Astrocyte (in vitro differentiated cells and primary cell): ENCODE data around the gene C10orf53. TPM values are rescaled to one million over a fixed set of nuclear protein-coding genes. Genes with fewer than 3 reads are reported as not detected.

Experiments
- DNase-seq: peaks from one replicate; pipeline ENCODE4 v3.0.0-alpha.2; 2010; ENCODE audit warnings: low read depth
- FAIRE-seq: peaks from 2 replicates; lab custom pipeline; 2011; peaks lifted over from hg19 to GRCh38; lab: Jason Lieb, UNC
- H2AFZ ChIP-seq: 2 replicates; pipeline ENCODE4 v1.6.0; 2012; ENCODE audit warnings: low read depth, low read length, inconsistent platforms
- H3K27ac ChIP-seq: 2 replicates; pipeline ENCODE4 v1.5.1; 2011; ENCODE audit warnings: low read depth, low read length, inconsistent platforms
- H3K27me3 ChIP-seq: 2 replicates; pipeline ENCODE4 v1.6.0; 2011; ENCODE audit warnings: low read length, inconsistent platforms; ENCODE audit not compliant: insufficient read depth
- H3K36me3 ChIP-seq: 2 replicates; pipeline ENCODE4 v1.5.1; 2011; ENCODE audit warnings: low read length, inconsistent platforms; ENCODE audit not compliant: insufficient read depth
- H3K4me1 ChIP-seq: 2 replicates; pipeline ENCODE4 v1.5.1; 2011; ENCODE audit warnings: low read length, inconsistent platforms; ENCODE audit not compliant: insufficient read depth
- H3K4me2 ChIP-seq: 2 replicates; pipeline ENCODE4 v1.6.0; 2012; ENCODE audit warnings: low read length, inconsistent platforms
- H3K4me3 ChIP-seq: 2 replicates; pipeline ENCODE4 v1.5.1; 2011; ENCODE audit warnings: low read depth, mild to moderate bottlenecking, low read length, inconsistent platforms; ENCODE audit not compliant: insufficient read depth
- H3K79me2 ChIP-seq: 2 replicates; pipeline ENCODE4 v1.6.0; 2012; ENCODE audit warnings: mild to moderate bottlenecking, low read length, inconsistent platforms; ENCODE audit not compliant: insufficient read depth
- H3K9ac ChIP-seq: 2 replicates; pipeline ENCODE4 v1.6.0; 2012; ENCODE audit warnings: mild to moderate bottlenecking, low read length, inconsistent platforms
- H3K9me3 ChIP-seq: 2 replicates; pipeline ENCODE4 v1.5.1; 2012; ENCODE audit warnings: low read depth, mild to moderate bottlenecking, low read length, inconsistent platforms; ENCODE audit not compliant: insufficient read depth
- H4K20me1 ChIP-seq: 2 replicates; pipeline ENCODE4 v1.6.0; 2012; ENCODE audit warnings: low read length, inconsistent platforms; ENCODE audit not compliant: insufficient read depth
- H3K27ac Mint-ChIP-seq: one replicate; pipeline ENCODE4 v1.8.0; 2021; ENCODE audit warnings: mild to moderate bottlenecking, mixed read lengths; ENCODE audit not compliant: unreplicated experiment
- H3K27me3 Mint-ChIP-seq: one replicate; pipeline ENCODE4 v1.8.0; 2021; ENCODE audit warnings: low read depth, mixed read lengths; ENCODE audit not compliant: unreplicated experiment
- H3K36me3 Mint-ChIP-seq: one replicate; pipeline ENCODE4 v1.8.0; 2021; ENCODE audit warnings: low read depth, mixed read lengths; ENCODE audit not compliant: unreplicated experiment
- H3K4me1 Mint-ChIP-seq: one replicate; pipeline ENCODE4 v1.8.0; 2021; ENCODE audit warnings: low read depth, mixed read lengths; ENCODE audit not compliant: unreplicated experiment
- H3K4me3 Mint-ChIP-seq: one replicate; pipeline ENCODE4 v1.8.0; 2021; ENCODE audit warnings: mild to moderate bottlenecking, moderate library complexity, mixed read lengths; ENCODE audit not compliant: unreplicated experiment
- H3K9me3 Mint-ChIP-seq: one replicate; pipeline ENCODE4 v1.8.0; 2021; ENCODE audit warnings: mild to moderate bottlenecking, mixed read lengths; ENCODE audit not compliant: unreplicated experiment
- CTCF ChIP-seq: IDR thresholded peaks from 2 replicates; pipeline ENCODE4 v1.5.1; 2011; ENCODE audit warnings: low read depth, mild to moderate bottlenecking, inconsistent platforms, low read length, moderate library complexity; ENCODE audit not compliant: insufficient read depth
- EZH2 ChIP-seq: IDR thresholded peaks from 2 replicates; pipeline ENCODE4 v1.6.1; 2012; ENCODE audit warnings: mild to moderate bottlenecking, low read length, inconsistent platforms; ENCODE audit not compliant: insufficient read depth
- total RNA-seq: library from RNA; stranded (reverse); gene quantifications from 2 replicates; pipeline ENCODE4 v1.2.1, GENCODE V29; 2021

Gene C10orf53
- total RNA-seq, 1 donor from 2014 or later: not detected

GRCh38 chr10:49657606-49658005 lies 21.8 kb upstream of the C10orf53 start:
- no peak overlapping the region for H3K27ac ChIP-seq

DNA sequence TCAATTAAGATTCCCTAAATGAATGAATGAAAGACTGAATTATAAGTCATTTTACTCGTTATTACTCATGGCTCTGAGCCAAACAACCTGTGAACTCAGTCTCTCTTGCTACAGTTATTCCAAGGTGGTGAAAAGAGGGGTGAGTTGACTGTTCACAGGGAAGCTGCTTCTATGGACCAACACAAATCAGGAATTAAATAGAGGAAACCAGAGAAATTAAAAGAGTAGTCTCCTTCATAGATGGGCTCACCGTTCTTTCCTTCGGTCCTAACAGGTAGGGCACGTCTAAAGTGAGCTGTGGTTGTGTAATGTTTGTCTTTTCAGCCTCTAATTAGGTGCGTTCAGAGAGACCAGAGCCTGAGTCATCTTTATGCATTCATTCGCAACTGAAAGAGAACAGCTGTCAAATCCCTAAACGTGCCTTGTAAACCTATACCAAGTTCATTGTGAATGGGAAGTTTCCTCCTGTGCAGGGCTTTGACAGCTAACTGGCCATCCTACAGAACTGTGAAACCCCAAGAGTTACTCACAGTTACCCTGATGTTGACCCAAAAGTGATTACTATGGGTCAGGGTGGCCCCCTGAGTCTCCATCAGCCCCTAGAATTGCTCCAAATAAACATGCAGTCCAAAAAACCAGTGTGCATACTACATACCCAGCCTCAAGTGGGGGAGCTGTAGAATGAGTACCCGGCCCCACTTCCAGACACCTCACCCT lies 18.2 kb upstream of the C10orf53 start:
- Histone ChIP-seq H3K9ac (no peak overlapping the region), H3K4me1 (no peaks in the 10 kb centered on the region), H3K4me3 (no peak overlapping the region), H3K27ac (no peak overlapping the region), H2AFZ (no peak overlapping the region), H3K9me3 (no peaks in the 10 kb centered on the region), H4K20me1 (no peaks in the 10 kb centered on the region), H3K4me2 (no peak overlapping the region), H3K79me2 (no peaks in the 10 kb centered on the region), H3K27me3 (peaks cover 2% of the 10 kb centered on the region), H3K36me3 (no peaks in the 10 kb centered on the region)
- Mint-ChIP-seq H3K36me3 (no peaks in the 10 kb centered on the region), H3K9me3 (peaks cover 6% of the 10 kb centered on the region), H3K27ac (no peak overlapping the region), H3K27me3 (peaks cover 50% of the 10 kb centered on the region), H3K4me3 (no peak overlapping the region), H3K4me1 (no peaks in the 10 kb centered on the region)
- FAIRE-seq (no peak), DNase-seq (no peak)
- TF ChIP-seq CTCF (no peak), EZH2 (no peak)

More at GRCh38 chr10:49657606-49658005, 21.8 kb upstream of the C10orf53 start:
- no peak for DNase-seq
- H2AFZ ChIP-seq: no peak overlapping the region
- no peaks in the 10 kb centered on the region for H3K27me3 ChIP-seq
- H3K4me3 Mint-ChIP-seq: no peak overlapping the region
- no peaks in the 10 kb centered on the region for H3K36me3 Mint-ChIP-seq
- no peak overlapping the region for H3K4me2 ChIP-seq
- no peaks in the 10 kb centered on the region for H3K9me3 ChIP-seq
- no peaks in the 10 kb centered on the region for H3K4me1 Mint-ChIP-seq
- FAIRE-seq: no peak
- H3K9ac ChIP-seq: no peak overlapping the region
- H3K4me3 ChIP-seq: no peak overlapping the region
- H3K4me1 ChIP-seq: no peaks in the 10 kb centered on the region
- TF ChIP-seq CTCF: no peak
- TF ChIP-seq EZH2: no peak
- H3K9me3 Mint-ChIP-seq: peaks cover 6% of the 10 kb centered on the region
- H3K27me3 Mint-ChIP-seq: peaks cover 40% of the 10 kb centered on the region
- no peaks in the 10 kb centered on the region for H3K36me3 ChIP-seq
- no peaks in the 10 kb centered on the region for H3K79me2 ChIP-seq
- H4K20me1 ChIP-seq: no peaks in the 10 kb centered on the region
- H3K27ac Mint-ChIP-seq: no peak overlapping the region

- Histone ChIP-seq H3K4me2 (no peak overlapping the region), H2AFZ (no peak overlapping the region), H3K9ac (no peak overlapping the region), H3K4me1 (no peaks in the 10 kb centered on the region), H3K4me3 (no peak overlapping the region), H3K36me3 (no peaks in the 10 kb centered on the region), H3K9me3 (no peaks in the 10 kb centered on the region), H4K20me1 (no peaks in the 10 kb centered on the region), H3K27ac (no peak overlapping the region), H3K79me2 (no peaks in the 10 kb centered on the region), H3K27me3 (peaks cover 2% of the 10 kb centered on the region)
- H3K27ac Mint-ChIP-seq: no peak overlapping the region
- H3K36me3 Mint-ChIP-seq: no peaks in the 10 kb centered on the region
- DNase-seq (no peak), FAIRE-seq (no peak)
- no peak overlapping the region for H3K4me3 Mint-ChIP-seq
- H3K4me1 Mint-ChIP-seq: no peaks in the 10 kb centered on the region
- peaks cover 6% of the 10 kb centered on the region for H3K9me3 Mint-ChIP-seq
- TF ChIP-seq CTCF: no peak
- no peak for TF ChIP-seq EZH2
- H3K27me3 Mint-ChIP-seq: peaks cover 55% of the 10 kb centered on the region
Observed at GRCh38 chr10:49662169-49662830, 17.2 kb upstream of the C10orf53 start.
